HUES6 (cell line): ENCODE data around the gene SIK2.
"Not testable (repeated sequence)": the region's sequence is repeated elsewhere in the genome, so short reads cannot be mapped to it uniquely, and the experiment has no call there.

Source experiments
- H3K27ac ChIP-seq: 2 replicates; pipeline ENCODE4 v1.7.0; 2013; ENCODE audit warnings: low read depth, mild to moderate bottlenecking, low read length, inconsistent platforms
- H3K27me3 ChIP-seq: 2 replicates; pipeline ENCODE4 v1.6.1; 2013; ENCODE audit warnings: low read length; ENCODE audit not compliant: control insufficient read depth, insufficient read depth
- H3K36me3 ChIP-seq: 2 replicates; pipeline ENCODE4 v1.6.1; 2013; ENCODE audit warnings: low read length; ENCODE audit not compliant: control insufficient read depth, insufficient read depth
- H3K4me1 ChIP-seq: 2 replicates; pipeline ENCODE4 v1.6.1; 2013; ENCODE audit warnings: low read length; ENCODE audit not compliant: control insufficient read depth, insufficient read depth
- H3K4me3 ChIP-seq: 2 replicates; pipeline ENCODE4 v1.5.1; 2013; ENCODE audit warnings: low read depth, low read length
- H3K9ac ChIP-seq: one replicate; pipeline ENCODE4 v1.6.1; 2013; ENCODE audit warnings: mild to moderate bottlenecking, low read length
- H3K9me3 ChIP-seq: 2 replicates; pipeline ENCODE4 v1.6.1; 2013; ENCODE audit warnings: low read depth, low read length; ENCODE audit not compliant: control insufficient read depth, insufficient read depth

SIK2 gene

GRCh38 chr11:111699579-111700156, 97.4 kb downstream of the SIK2 start:
- Histone ChIP-seq H3K9ac (no peak overlapping the region), H3K27me3 (no peaks in the 10 kb centered on the region), H3K9me3 (no peaks in the 10 kb centered on the region), H3K36me3 (0 out of 2 replicates have a peak, but pooled peaks cover 6% of the 10 kb centered on the region), H3K4me3 (no peak overlapping the region), H3K27ac (no peak overlapping the region), H3K4me1 (no peaks in the 10 kb centered on the region)

- H3K9ac ChIP-seq: no peak overlapping the region
- H3K4me1 ChIP-seq: no peaks in the 10 kb centered on the region
- H3K4me3 ChIP-seq: no peak overlapping the region
- peaks cover 10% of the 10 kb centered on the region; the same call in 1 of the 2 replicates for H3K36me3 ChIP-seq
- H3K27me3 ChIP-seq: no peaks in the 10 kb centered on the region
- H3K9me3 ChIP-seq: no peaks in the 10 kb centered on the region
- H3K27ac ChIP-seq: no peak overlapping the region
These were observed 97.9 kb downstream of the SIK2 start for GRCh38 chr11:111700162-111700561.

GRCh38 chr11:111702623-111703022, 100.4 kb downstream of the SIK2 start:
- Histone ChIP-seq H3K27ac (no peak overlapping the region), H3K9ac (no peak overlapping the region), H3K36me3 (peaks cover 13% of the 10 kb centered on the region), H3K4me3 (no peak overlapping the region), H3K27me3 (no peaks in the 10 kb centered on the region), H3K9me3 (no peaks in the 10 kb centered on the region), H3K4me1 (no peaks in the 10 kb centered on the region)

GRCh38 chr11:111703576-111703975, 101.3 kb downstream of the SIK2 start:
- Histone ChIP-seq H3K27ac (no peak overlapping the region), H3K9me3 (no peaks in the 10 kb centered on the region), H3K4me3 (no peak overlapping the region), H3K27me3 (no peaks in the 10 kb centered on the region), H3K36me3 (peaks cover 18% of the 10 kb centered on the region), H3K9ac (no peak overlapping the region), H3K4me1 (no peaks in the 10 kb centered on the region)

- Histone ChIP-seq H3K27me3 (no peaks in the 10 kb centered on the region), H3K9ac (no peak overlapping the region), H3K9me3 (no peaks in the 10 kb centered on the region), H3K4me1 (no peaks in the 10 kb centered on the region), H3K4me3 (no peak overlapping the region), H3K36me3 (peaks cover 22% of the 10 kb centered on the region), H3K27ac (no peak overlapping the region)
These were observed 104.9 kb downstream of the SIK2 start for GRCh38 chr11:111707039-111707690.

- peaks cover 27% of the 10 kb centered on the region for H3K36me3 ChIP-seq
- H3K4me1 ChIP-seq: no peaks in the 10 kb centered on the region
- no peaks in the 10 kb centered on the region for H3K9me3 ChIP-seq
- no peak overlapping the region for H3K4me3 ChIP-seq
- H3K9ac ChIP-seq: no peak overlapping the region
- H3K27ac ChIP-seq: no peak overlapping the region
- no peaks in the 10 kb centered on the region for H3K27me3 ChIP-seq
These were observed 105.4 kb downstream of the SIK2 start for GRCh38 chr11:111707691-111708067.

GRCh38 chr11:111714522-111714921, 112.3 kb downstream of the SIK2 start:
- Histone ChIP-seq H3K4me1 (peaks cover 8% of the 10 kb centered on the region), H3K9ac (no peak overlapping the region), H3K4me3 (no peak overlapping the region), H3K9me3 (no peaks in the 10 kb centered on the region), H3K36me3 (peaks cover 9% of the 10 kb centered on the region), H3K27me3 (no peaks in the 10 kb centered on the region), H3K27ac (no peak overlapping the region)

- no peaks in the 10 kb centered on the region for H3K27me3 ChIP-seq
- no peaks in the 10 kb centered on the region for H3K9me3 ChIP-seq
- H3K4me3 ChIP-seq: no peak overlapping the region
- peaks cover 8% of the 10 kb centered on the region for H3K4me1 ChIP-seq
- H3K36me3 ChIP-seq: peaks cover 15% of the 10 kb centered on the region
- H3K9ac ChIP-seq: no peak overlapping the region
- no peak overlapping the region for H3K27ac ChIP-seq
These were observed 113.0 kb downstream of the SIK2 start for GRCh38 chr11:111715142-111715816.

- peaks cover 32% of the 10 kb centered on the region for H3K36me3 ChIP-seq
- not testable (repeated sequence) for H3K27me3 ChIP-seq, H3K4me3 ChIP-seq, H3K27ac ChIP-seq, H3K9me3 ChIP-seq, H3K4me1 ChIP-seq, H3K9ac ChIP-seq
These were observed 115.4 kb downstream of the SIK2 start for GRCh38 chr11:111717660-111718059.

GRCh38 chr11:111718436-111718835, 116.2 kb downstream of the SIK2 start:
- no peaks in the 10 kb centered on the region for H3K27me3 ChIP-seq
- peaks cover 13% of the 10 kb centered on the region for H3K4me1 ChIP-seq
- no peaks in the 10 kb centered on the region for H3K9me3 ChIP-seq
- H3K4me3 ChIP-seq: no peak overlapping the region
- H3K27ac ChIP-seq: no peak overlapping the region
- no peak overlapping the region for H3K9ac ChIP-seq
- peaks cover 37% of the 10 kb centered on the region for H3K36me3 ChIP-seq

GRCh38 chr11:111718859-111719258, 116.6 kb downstream of the SIK2 start:
- no peak overlapping the region for H3K27ac ChIP-seq
- no peaks in the 10 kb centered on the region for H3K9me3 ChIP-seq
- peaks cover 15% of the 10 kb centered on the region for H3K4me1 ChIP-seq
- no peak overlapping the region for H3K4me3 ChIP-seq
- no peaks in the 10 kb centered on the region for H3K27me3 ChIP-seq
- H3K36me3 ChIP-seq: peaks cover 39% of the 10 kb centered on the region
- H3K9ac ChIP-seq: no peak overlapping the region
